ENCODE data around the gene SMU1. TPM values are rescaled to one million over a fixed set of nuclear protein-coding genes. Genes with fewer than 3 reads are reported as not detected.

The SMU1 gene
- total and polyA plus RNA-seq, 2 donors (not counting 1 experiment from before 2014, with no cell fraction given), result 19.1 to 31.0 TPM

GRCh38 chr9:32992595-32993238, 83.8 kb downstream of the SMU1 start:
- H3K9me3 ChIP-seq (ENCODE audit: control insufficient read depth, insufficient read depth, low read depth, low read length), result no peaks in the 10 kb centered on the region
- no peak for TF ChIP-seq CTCF (conservative IDR thresholded peaks at IDR 0.05 in 1 of 2, IDR thresholded peaks at IDR 0.05 in 1 of 2; ENCODE audit: low read depth in 1 of 2, low read length in 2 of 2)
- no peak for TF ChIP-seq EZH2 (IDR thresholded peaks at IDR 0.05; ENCODE audit: low read length, missing control alignments)
- H3K27ac ChIP-seq (ENCODE audit: insufficient read depth, low read length), result no peak overlapping the region
- no peaks in the 10 kb centered on the region for H4K20me1 ChIP-seq (ENCODE audit: control insufficient read depth, extremely low read depth, insufficient read depth, low read length)
- H3K27me3 ChIP-seq (ENCODE audit: control insufficient read depth, insufficient read depth, low read length), result no peaks in the 10 kb centered on the region
- no peak overlapping the region for H3K4me2 ChIP-seq (ENCODE audit: extremely low read depth, insufficient read depth, low read length)
- peaks cover 13% of the 10 kb centered on the region for H3K79me2 ChIP-seq (ENCODE audit: control insufficient read depth, insufficient read depth, low read length)
- H3K4me1 ChIP-seq (ENCODE audit: control insufficient read depth, extremely low read depth, insufficient read depth, low read length), result no peaks in the 10 kb centered on the region
- peaks cover 5% of the 10 kb centered on the region for H3K36me3 ChIP-seq (ENCODE audit: control insufficient read depth, insufficient read depth, low read length)
- no peak overlapping the region for H3K9ac ChIP-seq (ENCODE audit: insufficient read depth, low read length)
- DNase-seq (ENCODE audit: low read depth in 2 of 2), result no peak
- no peak overlapping the region for H2AFZ ChIP-seq (ENCODE audit: low read length)
- no peak overlapping the region for H3K4me3 ChIP-seq (replicated peaks in 1 of 4; ENCODE audit: control extremely low read depth in 1 of 4, insufficient read depth in 1 of 4, low read depth in 3 of 4, low read length in 4 of 4)

GRCh38 chr9:32991897-32992594, 84.4 kb downstream of the SMU1 start:
- no peak overlapping the region for H2AFZ ChIP-seq (ENCODE audit: low read length)
- no peak overlapping the region for H3K4me2 ChIP-seq (ENCODE audit: extremely low read depth, insufficient read depth, low read length)
- TF ChIP-seq EZH2 (IDR thresholded peaks at IDR 0.05; ENCODE audit: low read length, missing control alignments), result no peak
- TF ChIP-seq CTCF (conservative IDR thresholded peaks at IDR 0.05 in 1 of 2, IDR thresholded peaks at IDR 0.05 in 1 of 2; ENCODE audit: low read depth in 1 of 2, low read length in 2 of 2), result no peak
- peaks cover 9% of the 10 kb centered on the region for H3K79me2 ChIP-seq (ENCODE audit: control insufficient read depth, insufficient read depth, low read length)
- H3K9ac ChIP-seq (ENCODE audit: insufficient read depth, low read length), result no peak overlapping the region
- H3K9me3 ChIP-seq (ENCODE audit: control insufficient read depth, insufficient read depth, low read depth, low read length), result no peaks in the 10 kb centered on the region
- no peak overlapping the region for H3K4me3 ChIP-seq (replicated peaks in 1 of 4; ENCODE audit: control extremely low read depth in 1 of 4, insufficient read depth in 1 of 4, low read depth in 3 of 4, low read length in 4 of 4)
- peak in 1 of 2 donors; percentile 32 for DNase-seq (ENCODE audit: low read depth in 2 of 2)
- H3K27me3 ChIP-seq (ENCODE audit: control insufficient read depth, insufficient read depth, low read length), result no peaks in the 10 kb centered on the region
- H4K20me1 ChIP-seq (ENCODE audit: control insufficient read depth, extremely low read depth, insufficient read depth, low read length), result no peaks in the 10 kb centered on the region
- H3K4me1 ChIP-seq (ENCODE audit: control insufficient read depth, extremely low read depth, insufficient read depth, low read length), result no peaks in the 10 kb centered on the region
- H3K36me3 ChIP-seq (ENCODE audit: control insufficient read depth, insufficient read depth, low read length), result peaks cover 5% of the 10 kb centered on the region
- H3K27ac ChIP-seq (ENCODE audit: insufficient read depth, low read length), result no peak overlapping the region

Other genes with a start within 250 kb of the SMU1 start
- 42.1 and 50.2 TPM in 2 replicates for gene APTX, start 75.0 kb downstream of the SMU1 start, total RNA-seq
- gene APTX, start 75.0 kb downstream of the SMU1 start, polyA plus RNA-seq, result 44.0 and 53.9 TPM in 2 replicates
- gene DNAJA1, start 51.4 kb downstream of the SMU1 start, total RNA-seq, result 116 and 134 TPM in 2 replicates
- 163 and 165 TPM in 2 replicates for gene DNAJA1, start 51.4 kb downstream of the SMU1 start, polyA plus RNA-seq
- gene B4GALT1, start 90.7 kb upstream of the SMU1 start, total RNA-seq, result 18.2 and 24.1 TPM in 2 replicates
- gene B4GALT1, start 90.7 kb upstream of the SMU1 start, polyA plus RNA-seq, result 51.9 and 64.8 TPM in 2 replicates
- not detected in 2 replicates for gene SPINK4, start 163.5 kb upstream of the SMU1 start, total RNA-seq
- not detected in 2 replicates for gene SPINK4, start 163.5 kb upstream of the SMU1 start, polyA plus RNA-seq
- 19.2 and 19.8 TPM in 2 replicates for gene BAG1, start 188.0 kb upstream of the SMU1 start, total RNA-seq
- gene BAG1, start 188.0 kb upstream of the SMU1 start, polyA plus RNA-seq, result 30.4 and 36.4 TPM in 2 replicates
- gene CHMP5, start 188.4 kb upstream of the SMU1 start, total RNA-seq, result 124 and 130 TPM in 2 replicates
- gene CHMP5, start 188.4 kb upstream of the SMU1 start, polyA plus RNA-seq, result 99.9 and 108 TPM in 2 replicates
- 21.3 and 30.2 TPM in 2 replicates for gene NFX1, start 213.8 kb upstream of the SMU1 start, total RNA-seq
- gene NFX1, start 213.8 kb upstream of the SMU1 start, polyA plus RNA-seq, result 39.5 and 41.6 TPM in 2 replicates